Transverse colon (tissue), 4 donors: ENCODE results near the gene LAMA3. TPM values are rescaled to one million over a fixed set of nuclear protein-coding genes. Genes with fewer than 3 reads are reported as not detected.

ENCODE experiments used
- DNase-seq: peaks from one replicate; pipeline ENCODE4 v3.0.0-alpha.2; 2019
- H3K27ac ChIP-seq, 4 donors: fragments of 200-600 bp; sonication (generic); 2 replicates each; pipeline ENCODE4 v1.5.1; 2016 to 2018; ENCODE audit warnings: inconsistent platforms in 4 of 4
- H3K27me3 ChIP-seq: fragments of 200-600 bp; sonication (generic); 2 replicates; pipeline ENCODE4 v1.5.1; 2017; ENCODE audit warnings: inconsistent platforms
- H3K36me3 ChIP-seq, 4 donors: fragments of 200-600 bp; sonication (generic); 2 replicates each; pipeline ENCODE4 v1.5.1; 2017 to 2019; ENCODE audit warnings: inconsistent platforms in 4 of 4
- H3K4me1 ChIP-seq, 4 donors: fragments of 200-600 bp; sonication (generic); 2 replicates each; pipeline ENCODE4 v1.5.1; 2017 to 2020; ENCODE audit warnings: inconsistent platforms in 4 of 4
- H3K4me3 ChIP-seq, 4 donors: fragments of 200-600 bp; sonication (generic); 1 replicate in 1 of 4; 2 replicates in 3 of 4; pipeline versions ENCODE4 v1.5.1 to v1.6.1; 2017 to 2019; ENCODE audit warnings: inconsistent platforms in 4 of 4
- H3K9me3 ChIP-seq, 2 donors: fragments of 200-600 bp; sonication (generic); 2 replicates each; pipeline ENCODE4 v1.5.1; 2017 to 2019; ENCODE audit warnings: inconsistent platforms in 2 of 2
- CTCF ChIP-seq, 5 experiments: fragments of 200-600 bp in 3 of 5; fragments of 450-650 bp in 2 of 5; sonication (generic) in 3 of 5; IDR thresholded peaks; 1 replicate in 2 of 5; 2 replicates in 3 of 5; pipeline ENCODE4 v1.5.1; 2016 to 2017; ENCODE audit warnings: antibody characterized with exemption in 5 of 5, inconsistent platforms in 3 of 5, mild to moderate bottlenecking in 2 of 5, moderate library complexity in 1 of 5
- EP300 ChIP-seq: sonication (generic); formaldehyde crosslinking; IDR thresholded peaks from one replicate; pipeline ENCODE4 v1.6.1; 2017; ENCODE audit warnings: antibody characterized with exemption, low read depth
- POLR2A ChIP-seq: fragments of 450-650 bp; IDR thresholded peaks from one replicate; pipeline ENCODE4 v1.6.1; 2016; ENCODE audit warnings: antibody characterized with exemption, mild to moderate bottlenecking, moderate library complexity
- POLR2AphosphoS5 ChIP-seq, 3 donors: sonication (generic); formaldehyde crosslinking; IDR thresholded peaks; one replicate each; pipeline ENCODE4 v1.6.1; 2016; ENCODE audit warnings: antibody characterized with exemption in 3 of 3
- WGBS, 2 donors: methylation state at CpG; one replicate each; pipeline ENCODE4 v1.1.5; 2018; ENCODE audit warnings: low coverage in 1 of 2; 5-methylcytosine and 5-hydroxymethylcytosine counted together
- in situ Hi-C, 4 donors: fragments of 200-750 bp; cut with MboI; loops; one replicate each; pipeline versions ENCODE4 v1.15.0 to v1.15.1; 2017; ENCODE audit warnings: low sequenced_read_pairs in 3 of 4, low pct_ligation_motif_present in 1 of 4, low pct_unique_long_range_greater_than_20kb in 1 of 4
- intact Hi-C: fragments of 100-400 bp; cut with DNase I; formaldehyde crosslinking; loops from one replicate; pipeline ENCODE4 v1.15.1; 2023; ENCODE audit warnings: low total_unique reads
- total RNA-seq, 4 donors: library from RNA; depleted of rRNA; stranded (reverse); fragments of >200 nt; gene quantifications; one replicate each; pipeline ENCODE4 v1.1.0, GENCODE V29; 2016

LAMA3 gene
- total RNA-seq, 4 donors from 2014 or later, result 17.5 to 71.8 (median 47.4) TPM

- Histone ChIP-seq H3K4me3 (no peak overlapping the region), H3K9me3 (no peaks in the 10 kb centered on the region), H3K27me3 (peaks cover 63% of the 10 kb centered on the region), H3K27ac (no peak overlapping the region), H3K36me3 (no peaks in the 10 kb centered on the region), H3K4me1 (peaks cover 4 to 16% (median 14%) of the 10 kb centered on the region in 4 donors)
- in situ Hi-C loops, result loop anchor here in 1 of 4 donors (25.0 kb wide), 1 partner anchor 103 kb away; no protein-coding TSS in a partner anchor
- intact Hi-C loops, result no loop called here
- TF ChIP-seq POLR2AphosphoS5 (IDR thresholded peaks at IDR 0.05), result peak in 2 of 3 donors; percentile 14 to 32
- no peak for TF ChIP-seq EP300
- TF ChIP-seq POLR2A, result no peak
- TF ChIP-seq CTCF (IDR thresholded peaks at IDR 0.05), result no peak
- DNase-seq, result no peak
- 23 to 35% methylated on average over 5 of the region's 5 CpGs for WGBS, 2 donors
Measured at GRCh38 chr18:23684515-23685197, 4.6 kb upstream of the LAMA3 start.

GRCh38 chr18:23688528-23688927 lies 725 bp upstream of the LAMA3 start:
- 43 to 59% methylated on average over 5 of the region's 5 CpGs for WGBS, 2 donors
- in situ Hi-C loops (loop anchor here in 1 of 4 donors (25.0 kb wide), 1 partner anchor 99 kb away; no protein-coding TSS in a partner anchor), intact Hi-C loops (no loop called here)
- TF ChIP-seq CTCF (IDR thresholded peaks at IDR 0.05), result no peak
- no peak for TF ChIP-seq POLR2A
- no peak for TF ChIP-seq POLR2AphosphoS5 (IDR thresholded peaks at IDR 0.05)
- TF ChIP-seq EP300, result no peak
- peaks cover 4 to 23% (median 22%) of the 10 kb centered on the region in 4 donors for H3K4me1 ChIP-seq
- DNase-seq, result no peak
- peak overlapping the region in 2 of 4 donors; percentile 52 to 60 for H3K4me3 ChIP-seq
- H3K36me3 ChIP-seq, result no peaks in the 10 kb centered on the region
- H3K9me3 ChIP-seq, result no peaks in the 10 kb centered on the region
- no peak overlapping the region for H3K27ac ChIP-seq
- peaks cover 48% of the 10 kb centered on the region for H3K27me3 ChIP-seq

- in situ Hi-C loops, result loop anchor here in 2 of 4 donors (10.0 to 25.0 kb wide), 2 partner anchors 65 to 97 kb away; no protein-coding TSS in a partner anchor
- intact Hi-C loops, result no loop called here
- no peak for TF ChIP-seq EP300
- H3K4me1 ChIP-seq, result peaks cover 4 to 26% (median 20%) of the 10 kb centered on the region in 4 donors
- H3K36me3 ChIP-seq, result no peaks in the 10 kb centered on the region
- peaks cover 45% of the 10 kb centered on the region for H3K27me3 ChIP-seq
- peak overlapping the region; percentile 26 to 60 (median 48) for H3K4me3 ChIP-seq
- no peak for DNase-seq
- H3K9me3 ChIP-seq, result no peaks in the 10 kb centered on the region
- H3K27ac ChIP-seq, result peak overlapping the region in 1 of 4 donors; percentile 22
- WGBS, 2 donors, result 7% methylated on average over 74 of the region's 85 CpGs; no CpG with 5 or more reads in 1 of the 2 donors
Measured at GRCh38 chr18:23689616-23690504, 607 bp downstream of the LAMA3 start.

- WGBS, 2 donors, result 65 to 76% methylated on average over 2 to 21 of the region's 21 CpGs
- in situ Hi-C loops (loop anchor here in 2 of 4 donors (10.0 to 25.0 kb wide), 2 partner anchors 66 to 97 kb away; no protein-coding TSS in a partner anchor), intact Hi-C loops (no loop called here)
Measured at GRCh38 chr18:23690505-23691068, 1.3 kb downstream of the LAMA3 start.

More at GRCh38 chr18:23690505-23691068, 1.3 kb downstream of the LAMA3 start:
- Histone ChIP-seq H3K27me3 (peaks cover 40% of the 10 kb centered on the region), H3K4me3 (peak overlapping the region in 3 of 4 donors; percentile 44 to 60 (median 52)), H3K27ac (no peak overlapping the region), H3K36me3 (no peaks in the 10 kb centered on the region), H3K4me1 (peaks cover 4 to 22% (median 20%) of the 10 kb centered on the region in 4 donors), H3K9me3 (no peaks in the 10 kb centered on the region)
- no peak for TF ChIP-seq CTCF (IDR thresholded peaks at IDR 0.05)
- no peak for TF ChIP-seq POLR2AphosphoS5 (IDR thresholded peaks at IDR 0.05)
- no peak for TF ChIP-seq POLR2A
- no peak for DNase-seq
